GM13977 (cell line): Measurements from ENCODE around the gene ATXN7L1.

Experiments
- DNase-seq: peaks from one replicate; pipeline ENCODE4 v3.0.0; 2012; ENCODE audit warnings: low spot score
- in situ Hi-C: fragments of 300-500 bp; cut with MboI; formaldehyde crosslinking; loops from one replicate; pipeline ENCODE4 v1.12.0; 2022; ENCODE audit warnings: low sequenced_read_pairs, low pct_unique_long_range_greater_than_20kb, mixed read lengths, inconsistent platforms; ENCODE audit not compliant: unreplicated experiment
- TF ChIP-seq, protein P1 (sequence below): IDR thresholded peaks from 2 replicates; pipeline ENCODE4 v1.5.1; 2012; ENCODE audit warnings: mild to moderate bottlenecking, control low read depth; ENCODE audit not compliant: insufficient read depth; ENCODE audit errors: extremely low read depth, missing control alignments

ATXN7L1 gene

DNA sequence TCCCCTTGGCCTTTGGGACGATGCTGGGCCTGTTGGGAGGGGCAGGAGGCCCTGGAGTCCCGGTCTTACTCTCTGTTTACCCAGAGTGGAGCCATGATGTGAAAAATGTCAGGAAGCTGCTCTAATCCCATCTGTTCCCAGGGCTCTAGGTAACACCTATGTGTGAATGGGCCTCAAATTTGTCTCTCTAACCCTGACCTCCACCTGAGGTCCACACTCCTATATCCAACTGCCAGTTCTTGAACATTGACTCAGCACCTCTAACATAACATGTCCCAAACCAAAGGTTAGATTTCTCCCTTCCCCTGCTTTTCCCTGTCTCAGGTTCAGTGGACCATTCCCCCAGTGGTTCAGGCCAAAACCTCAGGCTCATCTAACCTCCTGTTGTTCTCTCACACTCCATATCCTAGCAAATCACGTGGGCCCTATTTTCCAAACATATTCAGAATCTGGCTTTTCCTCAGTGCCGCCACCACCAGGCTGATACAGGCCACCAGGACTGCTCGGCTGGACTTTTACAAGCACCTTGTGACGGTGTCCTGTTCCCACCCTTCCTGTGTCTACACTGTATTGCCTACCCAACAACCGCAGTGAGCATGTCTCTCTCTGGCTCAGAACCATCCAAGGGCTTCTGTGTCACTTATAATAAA, 130.6 kb downstream of the ATXN7L1 start:
- TF ChIP-seq, protein P1, sequence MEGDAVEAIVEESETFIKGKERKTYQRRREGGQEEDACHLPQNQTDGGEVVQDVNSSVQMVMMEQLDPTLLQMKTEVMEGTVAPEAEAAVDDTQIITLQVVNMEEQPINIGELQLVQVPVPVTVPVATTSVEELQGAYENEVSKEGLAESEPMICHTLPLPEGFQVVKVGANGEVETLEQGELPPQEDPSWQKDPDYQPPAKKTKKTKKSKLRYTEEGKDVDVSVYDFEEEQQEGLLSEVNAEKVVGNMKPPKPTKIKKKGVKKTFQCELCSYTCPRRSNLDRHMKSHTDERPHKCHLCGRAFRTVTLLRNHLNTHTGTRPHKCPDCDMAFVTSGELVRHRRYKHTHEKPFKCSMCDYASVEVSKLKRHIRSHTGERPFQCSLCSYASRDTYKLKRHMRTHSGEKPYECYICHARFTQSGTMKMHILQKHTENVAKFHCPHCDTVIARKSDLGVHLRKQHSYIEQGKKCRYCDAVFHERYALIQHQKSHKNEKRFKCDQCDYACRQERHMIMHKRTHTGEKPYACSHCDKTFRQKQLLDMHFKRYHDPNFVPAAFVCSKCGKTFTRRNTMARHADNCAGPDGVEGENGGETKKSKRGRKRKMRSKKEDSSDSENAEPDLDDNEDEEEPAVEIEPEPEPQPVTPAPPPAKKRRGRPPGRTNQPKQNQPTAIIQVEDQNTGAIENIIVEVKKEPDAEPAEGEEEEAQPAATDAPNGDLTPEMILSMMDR = no peak

DNA sequence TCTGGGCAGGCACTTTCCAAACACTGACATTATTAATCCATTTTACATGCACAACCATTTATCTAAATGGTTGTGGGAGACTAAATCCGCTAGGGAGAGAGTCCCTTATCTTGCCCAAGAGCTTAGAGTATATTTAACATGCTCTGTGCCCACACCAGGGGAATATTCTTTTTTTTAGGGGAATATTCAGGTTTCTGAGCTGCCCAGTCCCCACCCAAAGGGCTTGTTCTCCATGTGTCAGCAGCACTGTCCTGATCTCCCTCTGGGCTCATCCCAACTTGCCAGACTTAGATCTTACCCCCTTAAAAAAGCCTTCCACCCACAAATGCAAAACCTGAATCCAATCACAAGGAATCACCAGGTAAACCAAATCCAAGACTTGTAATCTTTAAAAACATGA, 132.1 kb downstream of the ATXN7L1 start:
- in situ Hi-C loops = no loop called here
- DNase-seq = no peak
- TF ChIP-seq, protein P1 = no peak

More for the DNA sequence above, 130.6 kb downstream of the ATXN7L1 start:
- in situ Hi-C loops = no loop called here
- DNase-seq = no peak

DNA sequence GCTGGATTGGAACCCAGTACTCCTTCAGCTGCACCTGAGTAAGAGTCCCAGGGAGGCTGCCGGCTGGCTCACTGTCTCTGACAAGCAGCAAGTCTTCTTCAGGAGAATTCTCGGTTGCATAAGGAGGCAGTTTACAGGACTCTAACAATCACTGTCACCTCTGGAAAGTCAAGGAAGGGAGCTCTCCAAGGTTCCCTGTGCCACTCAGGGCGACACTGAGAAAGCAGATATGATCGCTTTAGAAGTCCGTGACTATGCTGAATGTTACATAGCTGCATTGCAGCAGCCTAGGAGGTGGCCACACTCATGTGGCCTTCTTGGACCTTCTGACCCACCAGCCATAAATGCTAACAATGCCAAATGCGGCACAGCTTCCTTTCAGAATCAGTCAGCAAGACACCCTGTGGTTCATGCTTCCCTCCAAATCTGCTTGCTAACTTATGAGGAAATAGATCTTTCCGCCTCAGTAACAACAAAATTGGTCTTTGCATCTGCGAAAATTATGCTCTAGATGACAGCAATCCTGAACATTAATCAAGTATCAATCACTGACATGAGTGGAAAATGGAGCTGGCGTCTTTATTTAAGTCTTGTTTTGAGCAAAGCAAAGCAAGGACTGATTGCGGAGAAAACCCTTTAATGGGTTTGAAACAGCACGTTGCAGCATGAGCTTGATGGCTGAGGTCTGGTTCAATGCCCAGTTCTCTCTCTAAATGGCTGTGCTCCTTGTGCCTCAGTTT, 132.9 kb downstream of the ATXN7L1 start:
- DNase-seq = no peak
- TF ChIP-seq, protein P1 = no peak
- in situ Hi-C loops = no loop called here

DNA sequence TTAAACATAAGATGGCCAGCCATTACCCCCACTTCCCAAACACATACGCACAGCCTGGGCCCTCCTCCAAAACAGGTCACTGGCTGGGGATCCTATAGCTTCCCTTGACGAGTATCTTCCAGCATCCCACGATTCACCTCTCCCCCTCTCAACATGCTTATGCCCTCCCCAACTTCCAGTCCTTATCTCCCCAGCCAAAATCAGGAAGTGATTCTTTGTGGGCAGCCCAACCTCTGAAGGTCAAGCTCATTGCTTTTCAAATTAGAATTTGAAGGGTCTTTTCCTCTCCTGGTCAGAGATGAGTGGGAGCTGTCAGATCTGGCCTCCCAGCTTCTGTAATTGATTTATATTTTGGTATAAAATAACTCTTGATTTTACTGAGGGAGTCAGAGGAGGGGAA, 133.6 kb downstream of the ATXN7L1 start:
- in situ Hi-C loops = no loop called here
- DNase-seq = no peak
- TF ChIP-seq, protein P1 = no peak

DNA sequence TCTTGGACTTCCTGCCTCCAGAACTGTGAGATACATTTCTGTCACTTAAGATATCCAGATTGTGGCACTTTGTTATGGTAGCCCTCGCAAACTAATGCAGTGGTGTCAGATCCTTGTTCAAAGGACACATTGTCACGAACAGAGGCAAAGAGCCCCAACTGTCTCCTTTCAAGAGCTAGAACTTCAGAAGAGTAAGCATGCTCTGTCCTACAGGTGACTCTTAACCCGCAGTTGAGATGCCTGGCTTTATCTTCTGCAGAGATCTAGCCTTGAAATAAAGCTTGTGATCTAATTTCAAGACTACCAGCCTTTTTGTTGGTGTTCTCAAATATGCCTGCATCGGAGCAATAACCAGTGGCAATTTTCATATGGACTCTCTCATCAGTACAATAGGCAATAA, 134.4 kb downstream of the ATXN7L1 start:
- in situ Hi-C loops = no loop called here
- TF ChIP-seq, protein P1 = no peak
- DNase-seq = no peak

DNA sequence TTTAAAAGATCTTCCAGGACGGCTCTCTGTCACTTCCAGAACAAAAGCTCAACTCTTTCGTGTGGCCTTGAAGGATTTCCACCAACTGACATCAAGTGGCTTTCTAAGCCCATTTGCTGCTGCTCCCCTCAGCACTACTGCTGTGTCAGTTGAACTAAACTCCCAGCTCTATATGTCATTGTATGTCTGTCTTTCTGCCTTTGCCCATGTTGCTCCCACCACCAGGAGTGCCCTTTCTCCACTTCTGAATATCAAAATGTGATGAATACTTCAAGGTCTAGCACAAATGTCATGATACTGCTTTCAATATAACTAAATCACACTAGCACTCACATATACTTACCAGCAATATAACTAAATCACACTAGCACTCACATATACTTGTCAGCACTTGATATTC, 138.3 kb downstream of the ATXN7L1 start:
- DNase-seq = no peak
- TF ChIP-seq, protein P1 = no peak
- in situ Hi-C loops = no loop called here
